Lower leg skin (tissue), 3 donors: Measurements from ENCODE around the gene ADGRL1.
"Not testable (repeated sequence)": the region's sequence is repeated elsewhere in the genome, so short reads cannot be mapped to it uniquely, and the experiment has no call there.

Experiments used
- POLR2A ChIP-seq, 2 donors: fragments of 450-650 bp; IDR thresholded peaks; one replicate each; pipeline ENCODE4 v1.6.1; 2016 to 2017; ENCODE audit warnings: antibody characterized with exemption in 2 of 2, mild to moderate bottlenecking in 1 of 2, moderate library complexity in 1 of 2
- TF ChIP-seq, protein P1 (sequence below), 3 donors: fragments of 450-650 bp; IDR thresholded peaks; one replicate each; pipeline ENCODE4 v1.5.1; 2016; ENCODE audit warnings: antibody characterized with exemption in 3 of 3, mild to moderate bottlenecking in 3 of 3, moderate library complexity in 2 of 3

- TF ChIP-seq, protein P1, sequence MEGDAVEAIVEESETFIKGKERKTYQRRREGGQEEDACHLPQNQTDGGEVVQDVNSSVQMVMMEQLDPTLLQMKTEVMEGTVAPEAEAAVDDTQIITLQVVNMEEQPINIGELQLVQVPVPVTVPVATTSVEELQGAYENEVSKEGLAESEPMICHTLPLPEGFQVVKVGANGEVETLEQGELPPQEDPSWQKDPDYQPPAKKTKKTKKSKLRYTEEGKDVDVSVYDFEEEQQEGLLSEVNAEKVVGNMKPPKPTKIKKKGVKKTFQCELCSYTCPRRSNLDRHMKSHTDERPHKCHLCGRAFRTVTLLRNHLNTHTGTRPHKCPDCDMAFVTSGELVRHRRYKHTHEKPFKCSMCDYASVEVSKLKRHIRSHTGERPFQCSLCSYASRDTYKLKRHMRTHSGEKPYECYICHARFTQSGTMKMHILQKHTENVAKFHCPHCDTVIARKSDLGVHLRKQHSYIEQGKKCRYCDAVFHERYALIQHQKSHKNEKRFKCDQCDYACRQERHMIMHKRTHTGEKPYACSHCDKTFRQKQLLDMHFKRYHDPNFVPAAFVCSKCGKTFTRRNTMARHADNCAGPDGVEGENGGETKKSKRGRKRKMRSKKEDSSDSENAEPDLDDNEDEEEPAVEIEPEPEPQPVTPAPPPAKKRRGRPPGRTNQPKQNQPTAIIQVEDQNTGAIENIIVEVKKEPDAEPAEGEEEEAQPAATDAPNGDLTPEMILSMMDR (IDR thresholded peaks at IDR 0.05): not testable (repeated sequence)
- TF ChIP-seq POLR2A (IDR thresholded peaks at IDR 0.05): not testable (repeated sequence)
These were observed 20.5 kb upstream of the ADGRL1 start for GRCh38 chr19:14226498-14226897.
